ENCODE data around the gene MAN2A2.

MAN2A2 gene

DNA sequence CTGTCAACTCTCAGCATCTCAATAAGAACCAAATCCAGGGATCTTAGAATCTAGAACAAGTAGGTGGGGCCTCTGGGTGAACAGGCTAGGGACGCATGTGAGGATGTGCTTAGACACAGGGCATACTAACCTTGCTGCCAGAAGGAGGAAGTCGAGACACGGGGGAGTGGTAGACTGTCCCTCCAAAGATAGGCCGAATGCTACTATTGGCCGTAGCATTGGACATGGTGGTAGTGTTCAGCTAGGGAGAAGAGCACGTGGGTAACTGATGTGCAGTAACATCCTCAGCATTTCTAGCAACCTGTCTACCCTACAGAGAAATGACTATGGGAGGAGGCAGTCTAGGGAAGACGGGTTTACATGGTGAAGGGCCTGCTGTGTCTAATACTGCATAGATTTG is 67.2 kb downstream of the MAN2A2 start:
- no peak for DNase-seq

DNA sequence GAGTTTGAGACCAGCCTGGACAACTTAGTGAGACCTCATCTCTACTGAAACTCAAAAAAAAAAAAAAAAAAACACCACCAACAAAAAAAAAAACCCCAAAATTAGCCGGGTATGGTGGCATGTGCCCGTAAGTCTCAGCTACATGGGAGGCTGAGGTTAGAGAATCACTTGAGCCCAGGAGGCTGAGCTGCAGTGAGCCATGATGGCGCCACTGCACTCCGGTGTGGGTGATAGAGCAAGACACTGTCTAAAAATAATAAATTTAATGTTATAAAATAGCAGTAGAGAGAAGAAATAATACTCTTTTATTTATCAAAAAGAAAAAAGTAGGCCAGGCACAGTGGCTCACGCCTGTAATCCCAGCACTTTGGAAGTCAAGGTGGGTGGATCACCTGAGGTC is 69.0 kb downstream of the MAN2A2 start:
- DNase-seq: no peak

All from cerebellar nuclear complex (tissue), 1 donor.